Esophagus (tissue), 2 donors: ENCODE data around the gene NOP14. TPM values are rescaled to one million over a fixed set of nuclear protein-coding genes. Genes with fewer than 3 reads are reported as not detected.
A peak's percentile ranks its signal among the peaks of the same experiment; 100 is the strongest.

Experiments used
- H3K27ac ChIP-seq, 2 donors: one replicate each; pipeline ENCODE4 v1.5.1; 2013; ENCODE audit warnings: low read depth in 2 of 2, mild to moderate bottlenecking in 2 of 2, inconsistent platforms in 1 of 2, low read length in 1 of 2, moderate library complexity in 1 of 2
- H3K27me3 ChIP-seq, 2 donors: one replicate each; pipeline ENCODE4 v1.6.1; 2013; ENCODE audit warnings: low read length in 2 of 2, control low read depth in 1 of 2, mild to moderate bottlenecking in 1 of 2; ENCODE audit not compliant: insufficient read depth in 2 of 2, control insufficient read depth in 1 of 2
- H3K36me3 ChIP-seq, 2 donors: one replicate each; pipeline ENCODE4 v1.6.1; 2013; ENCODE audit warnings: low read length in 1 of 2; ENCODE audit not compliant: control insufficient read depth in 2 of 2, insufficient read depth in 2 of 2
- H3K4me1 ChIP-seq, 2 donors: one replicate each; pipeline ENCODE4 v1.6.1; 2013; ENCODE audit warnings: low read length in 1 of 2; ENCODE audit not compliant: control insufficient read depth in 2 of 2, insufficient read depth in 2 of 2
- H3K4me3 ChIP-seq, 2 donors: one replicate each; pipeline ENCODE4 v1.5.1; 2013; ENCODE audit warnings: low read length in 2 of 2, mild to moderate bottlenecking in 2 of 2, low read depth in 1 of 2, moderate library complexity in 1 of 2
- H3K9me3 ChIP-seq, 2 donors: one replicate each; pipeline ENCODE4 v1.6.1; 2013; ENCODE audit warnings: mild to moderate bottlenecking in 2 of 2, low read depth in 1 of 2, low read length in 1 of 2, moderate library complexity in 1 of 2; ENCODE audit not compliant: control insufficient read depth in 2 of 2, insufficient read depth in 1 of 2
- WGBS, 2 donors: extraction: QIAGEN DNeasy Blood & Tissue Kit; methylation state at CpG; one replicate each; pipeline ENCODE4 v1.1.7; 2013; 5-methylcytosine and 5-hydroxymethylcytosine counted together
- polyA plus RNA-seq, 2 donors: library from polyadenylated mRNA; stranded (reverse); fragments of 200-250 nt; gene quantifications; one replicate each; pipeline ENCODE4 v1.2.3, GENCODE V29; 2013
- donor health status: healthy with polysubstance abuse.
- donor health status: Bipolar disorder and iron deficiency.

NOP14 gene
- 10 to 100 TPM; 11.9 to 15.1 TPM for polyA plus RNA-seq

GRCh38 chr4:2963175-2963965 lies at the start of gene NOP14, which contains the start of gene GRK4:
NOP14 (minus strand) TSS chr4:2963406; CDS start chr4:2963319, 87 bp downstream.
GRK4 (plus strand) TSS chr4:2963571; CDS start chr4:2964071, 500 bp downstream.
- H3K4me3 ChIP-seq, result peak within 1 kb of the TSS; percentile 65 to 96
- peaks cover 2 to 4% of the 10 kb centered on the region in 2 donors for H3K36me3 ChIP-seq
- no peaks in the 10 kb centered on the region for H3K27me3 ChIP-seq
- H3K27ac ChIP-seq, result peak within 1 kb of the TSS; percentile 87 to 91
- WGBS, 2 donors, result 0% methylated on average over 99 to 105 of the region's 105 CpGs
- H3K4me1 ChIP-seq, result peaks cover 6 to 12% of the 10 kb centered on the region in 2 donors
- H3K9me3 ChIP-seq, result no peaks in the 10 kb centered on the region

- Histone ChIP-seq H3K4me3 (no peak overlapping the region), H3K27me3 (no peaks in the 10 kb centered on the region), H3K36me3 (no peaks in the 10 kb centered on the region), H3K27ac (no peak overlapping the region), H3K9me3 (no peaks in the 10 kb centered on the region), H3K4me1 (peaks cover 0 to 3% of the 10 kb centered on the region in 2 donors)
- 91% methylated on average over 17 of the region's 17 CpGs for WGBS, 2 donors
Observed at GRCh38 chr4:3011456-3012220, 48.4 kb upstream of the NOP14 start.

- no peaks in the 10 kb centered on the region for H3K36me3 ChIP-seq
- WGBS, 2 donors, result 38 to 63% methylated on average over 5 of the region's 5 CpGs
- peak overlapping the region in 1 of 2 donors; percentile 49 for H3K27ac ChIP-seq
- no peaks in the 10 kb centered on the region for H3K9me3 ChIP-seq
- H3K27me3 ChIP-seq, result no peaks in the 10 kb centered on the region
- H3K4me3 ChIP-seq, result no peak overlapping the region
- H3K4me1 ChIP-seq, result peaks cover 0 to 3% of the 10 kb centered on the region in 2 donors
Observed at GRCh38 chr4:3010998-3011397, 47.8 kb upstream of the NOP14 start.

- Histone ChIP-seq H3K36me3 (no peaks in the 10 kb centered on the region), H3K9me3 (no peaks in the 10 kb centered on the region), H3K27me3 (no peaks in the 10 kb centered on the region), H3K4me3 (no peak overlapping the region), H3K27ac (peak overlapping the region; percentile 49 to 67), H3K4me1 (peaks cover 0 to 3% of the 10 kb centered on the region in 2 donors)
- 45 to 51% methylated on average over 2 of the region's 2 CpGs for WGBS, 2 donors
Observed at GRCh38 chr4:3010577-3010976, 47.4 kb upstream of the NOP14 start.

GRCh38 chr4:3009422-3009821 lies 46.2 kb upstream of the NOP14 start:
- H3K4me3 ChIP-seq, result no peak overlapping the region
- 43 to 52% methylated on average over 7 of the region's 7 CpGs for WGBS, 2 donors

GRCh38 chr4:3007724-3008123 lies 44.5 kb upstream of the NOP14 start:
- Histone ChIP-seq H3K4me3 (no peak overlapping the region), H3K36me3 (no peaks in the 10 kb centered on the region), H3K27me3 (no peaks in the 10 kb centered on the region), H3K27ac (no peak overlapping the region), H3K4me1 (peaks cover 0 to 3% of the 10 kb centered on the region in 2 donors), H3K9me3 (no peaks in the 10 kb centered on the region)
- 92 to 95% methylated on average over 2 of the region's 2 CpGs for WGBS, 2 donors

More at GRCh38 chr4:3009422-3009821, 46.2 kb upstream of the NOP14 start:
- H3K27ac ChIP-seq, result no peak overlapping the region
- no peaks in the 10 kb centered on the region for H3K9me3 ChIP-seq
- no peaks in the 10 kb centered on the region for H3K36me3 ChIP-seq
- peaks cover 0 to 3% of the 10 kb centered on the region in 2 donors for H3K4me1 ChIP-seq
- H3K27me3 ChIP-seq, result no peaks in the 10 kb centered on the region

GRCh38 chr4:2996415-2996814 lies 33.2 kb upstream of the NOP14 start:
- no peaks in the 10 kb centered on the region for H3K9me3 ChIP-seq
- no peaks in the 10 kb centered on the region for H3K27me3 ChIP-seq
- H3K4me3 ChIP-seq, result no peak overlapping the region
- H3K36me3 ChIP-seq, result no peaks in the 10 kb centered on the region
- H3K4me1 ChIP-seq, result no peaks in the 10 kb centered on the region
- 94 to 97% methylated on average over 4 of the region's 4 CpGs for WGBS, 2 donors
- H3K27ac ChIP-seq, result no peak overlapping the region

- Histone ChIP-seq H3K27ac (no peak overlapping the region), H3K4me1 (no peaks in the 10 kb centered on the region), H3K27me3 (no peaks in the 10 kb centered on the region), H3K9me3 (no peaks in the 10 kb centered on the region), H3K36me3 (no peaks in the 10 kb centered on the region), H3K4me3 (no peak overlapping the region)
- 52 to 65% methylated on average over 4 of the region's 4 CpGs for WGBS, 2 donors
Observed at GRCh38 chr4:2995546-2996265, 32.5 kb upstream of the NOP14 start.

GRCh38 chr4:2994917-2995316 lies 31.7 kb upstream of the NOP14 start:
- H3K9me3 ChIP-seq, result no peaks in the 10 kb centered on the region
- WGBS, 2 donors, result 98% methylated on average over 4 of the region's 4 CpGs

More at GRCh38 chr4:2994917-2995316, 31.7 kb upstream of the NOP14 start:
- no peaks in the 10 kb centered on the region for H3K36me3 ChIP-seq
- H3K27me3 ChIP-seq, result no peaks in the 10 kb centered on the region
- H3K4me1 ChIP-seq, result no peaks in the 10 kb centered on the region
- H3K27ac ChIP-seq, result no peak overlapping the region
- no peak overlapping the region for H3K4me3 ChIP-seq
